HG03442 (cell line): Measurements from ENCODE around the gene ZNF346.
"Not testable (repeated sequence)": the region's sequence is repeated elsewhere in the genome, so short reads cannot be mapped to it uniquely, and the experiment has no call there.

Experiments
- ATAC-seq: cut with Tn5 transposase; IDR thresholded peaks from one replicate; pipeline ENCODE4 v1.9.1; 2021; ENCODE audit warnings: mild to moderate bottlenecking, moderate library complexity; ENCODE audit not compliant: unreplicated experiment

ZNF346 gene

DNA sequence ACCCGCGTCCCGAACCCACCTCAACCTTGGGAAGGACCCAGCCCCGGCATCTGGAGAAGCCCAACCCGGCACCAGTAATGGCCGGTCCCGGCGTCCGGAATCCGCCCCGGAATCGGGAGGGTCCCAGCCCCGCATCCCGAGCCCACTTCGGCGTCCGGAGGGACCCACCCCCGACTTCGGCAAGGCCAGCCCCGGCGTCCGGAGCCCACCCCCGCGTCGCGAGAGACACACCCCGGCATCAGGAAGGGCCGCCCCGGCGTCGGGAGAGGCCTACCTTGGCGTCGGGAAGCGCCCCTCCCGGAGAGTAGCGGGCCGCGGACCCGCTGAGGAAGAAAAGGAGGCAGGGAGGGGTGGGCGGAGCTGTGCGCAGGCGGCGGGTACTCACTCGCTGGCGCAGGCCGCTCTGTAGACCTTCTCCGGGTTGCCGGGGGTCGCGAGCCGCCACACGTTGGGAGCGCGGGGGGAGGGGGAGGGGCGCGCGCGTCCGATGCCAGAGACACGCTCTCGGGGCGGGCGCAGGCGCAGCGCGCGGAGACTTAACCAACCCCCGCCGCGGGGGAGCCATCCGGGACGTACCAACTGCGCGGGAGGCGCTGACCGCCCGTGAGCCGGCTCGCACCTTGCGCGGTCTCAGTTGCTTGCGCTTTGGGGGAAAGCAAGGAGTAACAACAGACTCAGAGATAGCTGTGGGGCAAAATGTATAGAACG lies 16.1 kb upstream of the ZNF346 start, which contains the start of gene UIMC1:
Gene UIMC1 (minus strand): TSS at position 515 of the 708 bp plus-strand sequence. CDS start 24,164 bp downstream, outside the sequence.
- peak; percentile 68 for ATAC-seq

DNA sequence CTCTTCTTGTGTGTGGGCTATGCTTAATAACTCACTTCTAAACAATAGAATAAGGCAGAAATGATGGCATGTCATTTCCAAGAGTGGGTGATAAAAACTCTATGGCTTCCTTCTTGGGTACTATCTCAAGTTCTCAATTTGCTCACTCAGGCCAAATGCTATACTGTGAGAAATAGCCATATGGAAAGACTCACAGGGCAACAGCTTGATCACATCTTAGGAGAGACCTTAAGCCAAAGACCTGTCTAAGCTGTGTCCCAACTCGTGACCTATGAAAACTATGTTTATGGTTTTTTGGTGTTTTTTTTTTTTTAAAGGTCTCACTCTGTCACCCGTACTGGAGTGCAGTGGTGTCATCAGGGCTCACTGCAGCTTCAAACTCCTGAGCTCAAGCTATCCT lies 13.8 kb upstream of the ZNF346 start:
- ATAC-seq, result no peak

DNA sequence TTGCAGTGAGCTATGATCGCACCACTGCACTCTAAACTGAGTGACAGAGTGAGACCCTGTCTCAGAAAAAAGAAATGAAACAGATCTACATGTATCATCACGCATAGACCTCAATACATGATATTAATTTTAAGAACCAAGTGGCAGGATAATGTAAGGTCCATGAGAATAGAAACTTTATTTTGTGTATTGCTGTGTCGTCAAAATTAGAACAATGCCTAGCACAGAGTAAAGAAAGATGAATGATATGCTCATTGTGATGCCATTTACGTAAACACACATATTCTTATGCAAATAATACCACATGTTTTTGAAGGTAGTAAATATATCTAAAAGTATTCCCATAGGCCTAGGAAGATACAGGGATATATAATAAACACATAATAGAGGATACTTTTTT lies 12.3 kb upstream of the ZNF346 start:
- no peak for ATAC-seq

DNA sequence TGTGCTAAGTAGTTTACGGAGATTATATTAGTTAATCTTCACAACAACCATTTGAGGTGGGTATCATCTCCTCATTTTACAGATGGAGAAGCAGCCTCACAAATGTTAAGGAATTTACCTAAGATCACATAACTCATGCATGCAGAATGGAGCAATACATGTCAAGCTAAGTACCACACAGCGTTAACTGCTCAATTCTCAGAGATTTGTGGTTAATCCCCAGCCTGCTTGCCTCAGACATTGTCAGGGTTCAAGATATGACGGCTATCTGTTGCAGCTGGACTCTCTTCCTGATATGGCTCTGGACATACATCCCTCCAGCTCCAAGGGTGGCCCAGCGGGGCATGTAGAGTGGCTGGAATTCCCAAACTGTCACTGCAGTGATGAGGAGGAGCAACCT lies 7.3 kb upstream of the ZNF346 start:
- no peak for ATAC-seq

DNA sequence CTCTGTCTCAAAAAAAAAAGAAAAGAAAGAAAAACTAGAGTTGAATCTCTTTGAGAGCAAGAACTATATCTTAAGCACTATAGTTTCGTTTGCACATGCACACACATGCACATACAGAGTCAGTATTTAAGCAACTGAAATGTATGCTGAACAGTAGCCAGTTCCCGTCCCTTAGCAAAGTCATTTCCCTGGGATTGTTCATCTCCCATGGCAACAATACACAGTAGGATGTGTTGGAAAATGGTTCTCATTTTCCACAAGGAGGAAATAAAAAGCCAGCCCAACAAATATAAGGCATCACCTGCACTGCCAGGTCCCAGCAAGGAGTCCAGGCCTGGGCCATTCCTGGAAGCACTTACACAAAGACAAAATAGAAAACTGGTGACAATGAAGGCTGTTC lies 4.2 kb upstream of the ZNF346 start:
- no peak for ATAC-seq

DNA sequence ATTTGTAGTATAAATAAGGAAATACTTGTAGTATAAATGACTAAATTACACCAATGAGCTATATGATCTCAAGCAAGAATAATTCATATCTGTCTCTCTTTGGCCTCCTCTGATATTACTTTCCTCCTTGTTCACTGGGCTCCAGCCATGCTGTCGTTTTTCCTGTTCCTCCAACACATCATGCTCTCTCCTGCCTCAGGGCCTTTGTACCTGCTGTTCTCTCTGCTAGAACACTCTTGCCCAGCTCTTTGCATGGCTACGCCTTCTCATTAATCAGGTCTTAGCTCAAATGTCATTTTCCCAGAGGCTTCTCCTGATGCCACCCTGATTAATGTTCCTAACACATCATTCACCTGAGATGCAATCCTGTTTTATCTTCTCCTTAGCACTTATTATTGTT lies 2.5 kb upstream of the ZNF346 start:
- ATAC-seq, result no peak

DNA sequence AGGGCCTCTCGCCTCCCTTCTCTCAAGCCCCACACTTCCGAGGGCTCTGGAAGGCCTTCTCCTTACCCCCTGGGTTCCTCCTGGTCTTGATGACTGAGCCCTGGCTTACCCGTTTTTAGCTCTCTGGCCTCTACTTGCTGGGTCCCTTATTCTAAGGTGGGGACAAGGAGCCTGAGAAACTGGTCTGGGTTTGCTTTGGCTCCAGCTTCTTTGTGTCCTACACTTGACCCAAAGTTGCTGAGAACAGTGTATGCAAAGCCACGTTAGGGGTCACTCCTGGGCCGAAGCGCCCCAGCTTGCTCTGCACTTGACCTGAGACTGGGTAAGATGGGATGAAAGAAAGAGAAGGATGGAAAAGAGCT lies 788 bp downstream of the ZNF346 start:
- ATAC-seq, result no peak

DNA sequence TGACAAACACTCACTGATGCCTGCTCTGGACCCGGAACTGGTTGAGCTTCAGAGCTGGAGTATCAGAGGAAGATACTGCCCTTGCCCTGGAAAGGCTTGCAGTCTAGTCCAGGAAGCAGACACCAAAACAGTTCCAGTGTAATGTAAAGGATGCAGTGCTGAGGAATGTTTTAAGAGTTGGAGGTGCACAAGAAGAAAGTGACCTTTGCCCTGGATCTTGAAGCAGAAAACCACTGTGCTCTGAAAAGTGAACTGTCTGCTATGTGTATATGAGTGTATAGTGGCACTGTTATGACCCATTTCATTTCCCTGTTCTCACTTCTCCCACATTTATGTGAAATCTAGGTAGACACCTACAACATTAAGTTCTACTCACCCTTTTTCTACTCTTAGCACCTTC lies 2.1 kb downstream of the ZNF346 start:
- ATAC-seq, result no peak

DNA sequence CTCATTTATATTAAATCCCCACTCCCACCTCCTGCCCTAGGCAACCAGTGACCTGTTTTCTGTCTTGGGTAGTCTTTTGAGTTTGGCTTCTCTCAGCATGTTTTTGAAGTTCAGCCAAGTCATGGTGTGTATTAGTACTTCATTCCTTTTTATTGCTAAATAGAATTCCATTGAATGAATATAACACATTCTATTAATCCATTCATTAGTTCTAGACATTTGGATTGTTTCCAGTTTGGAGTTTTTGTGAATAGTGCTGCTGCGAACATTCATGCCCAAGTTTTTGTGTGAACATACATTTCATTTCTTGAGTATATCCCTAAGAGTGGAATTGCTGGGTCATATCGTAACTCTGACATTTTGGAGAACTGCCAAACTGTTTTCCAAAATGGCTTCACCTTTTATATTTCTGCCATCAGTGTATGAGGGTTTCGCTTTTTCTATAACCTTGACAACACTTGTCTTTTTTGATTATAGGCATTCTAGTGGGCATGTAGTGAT lies 2.7 kb downstream of the ZNF346 start:
- no peak for ATAC-seq

DNA sequence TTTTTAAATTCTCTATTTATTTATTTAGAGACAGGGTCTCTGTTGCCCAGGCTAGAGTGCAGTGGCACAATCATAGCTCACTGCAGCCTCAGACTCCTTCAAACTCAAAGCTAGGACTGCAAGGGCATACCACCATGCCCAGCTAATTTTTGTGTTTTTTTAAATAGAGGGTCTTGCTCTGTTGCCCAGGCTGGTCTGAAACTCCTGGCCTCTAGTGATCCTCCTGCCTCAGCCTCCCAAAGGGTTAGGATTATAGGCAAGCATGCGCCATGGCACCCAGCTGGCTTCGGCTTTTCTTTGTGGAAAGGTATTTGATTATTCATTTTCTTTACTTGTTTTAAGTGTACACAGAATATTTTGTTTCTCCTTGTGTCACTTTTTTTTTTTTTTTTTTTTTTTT lies 5.2 kb downstream of the ZNF346 start:
- no peak for ATAC-seq

DNA sequence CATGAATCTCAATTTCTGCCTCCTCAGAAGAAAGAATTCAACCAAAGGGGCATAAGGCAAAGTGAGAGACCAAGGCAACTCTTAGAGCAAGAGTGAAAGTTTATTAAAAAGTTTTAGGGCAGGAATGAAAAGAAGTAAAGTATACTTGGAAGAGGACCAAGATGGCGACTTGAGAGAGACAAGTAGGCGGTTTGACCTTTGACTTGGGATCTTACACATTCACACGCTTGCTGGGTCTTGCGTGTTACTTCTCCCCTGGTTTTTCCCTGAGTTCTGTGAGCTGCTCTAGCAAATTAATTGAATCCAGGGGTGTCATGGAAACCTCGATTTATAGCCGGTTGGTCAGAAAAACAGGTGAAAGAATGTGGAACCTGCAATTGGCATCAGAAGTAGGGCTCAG lies 7.0 kb downstream of the ZNF346 start:
- ATAC-seq, result no peak

DNA sequence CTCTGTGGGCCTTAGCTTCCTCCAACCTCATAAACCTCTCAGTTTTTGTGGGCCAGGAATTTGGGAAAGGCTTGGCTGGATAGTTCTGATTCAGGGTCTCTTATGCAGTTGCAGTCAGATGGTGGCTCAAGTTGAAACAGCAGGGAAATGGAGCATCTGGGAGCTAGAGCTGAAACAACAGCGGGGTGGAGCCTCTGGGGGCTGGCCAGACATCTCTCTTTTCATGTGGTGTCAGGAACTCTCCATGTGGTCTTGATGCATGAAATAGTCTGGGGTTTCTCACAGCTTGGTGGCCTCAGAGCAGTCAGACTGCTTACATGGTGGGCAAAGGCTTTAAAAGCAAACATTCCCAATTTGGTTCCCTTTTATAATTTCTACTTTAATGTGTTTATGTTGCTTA lies 13.5 kb downstream of the ZNF346 start:
- no peak for ATAC-seq

DNA sequence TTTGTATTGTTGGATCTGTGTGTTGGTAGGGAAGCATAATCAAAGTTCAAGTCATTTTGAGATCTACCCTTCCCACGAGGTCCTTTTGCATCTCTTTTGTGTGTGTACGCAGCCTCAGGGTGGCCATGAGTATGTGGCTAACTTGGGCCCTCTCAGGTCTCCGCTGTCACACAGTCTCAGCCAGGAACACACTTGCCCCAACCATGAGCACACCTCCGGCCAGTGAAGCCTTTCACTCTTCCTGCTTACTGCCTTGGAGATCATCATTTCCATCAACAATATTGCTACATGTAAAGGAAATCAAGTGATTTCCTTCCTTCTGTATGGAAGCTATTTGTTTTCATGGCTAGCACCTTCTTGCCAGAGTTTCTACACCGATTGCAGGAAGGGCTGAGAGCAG lies 13.9 kb downstream of the ZNF346 start:
- ATAC-seq, result no peak

DNA sequence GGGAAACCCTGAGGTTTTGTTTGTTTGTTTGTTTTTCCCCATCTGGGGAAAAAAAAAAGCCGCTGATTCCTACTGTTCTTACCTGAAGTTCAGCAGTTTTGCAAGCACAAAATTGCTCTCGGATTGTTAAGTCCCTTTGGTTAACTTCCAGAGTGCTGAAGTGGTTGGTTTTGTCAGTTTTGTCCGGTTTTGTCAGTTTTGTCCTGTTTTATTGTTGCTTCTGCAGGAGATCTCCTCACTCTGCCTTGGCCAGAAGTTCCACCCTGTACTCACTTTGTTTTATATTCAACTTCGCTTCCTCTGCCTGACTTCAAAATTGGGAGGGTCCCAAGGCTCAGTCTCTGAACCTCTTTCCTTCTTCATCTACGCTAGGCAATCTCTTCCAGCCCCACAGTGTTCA lies 14.4 kb downstream of the ZNF346 start:
- no peak for ATAC-seq

DNA sequence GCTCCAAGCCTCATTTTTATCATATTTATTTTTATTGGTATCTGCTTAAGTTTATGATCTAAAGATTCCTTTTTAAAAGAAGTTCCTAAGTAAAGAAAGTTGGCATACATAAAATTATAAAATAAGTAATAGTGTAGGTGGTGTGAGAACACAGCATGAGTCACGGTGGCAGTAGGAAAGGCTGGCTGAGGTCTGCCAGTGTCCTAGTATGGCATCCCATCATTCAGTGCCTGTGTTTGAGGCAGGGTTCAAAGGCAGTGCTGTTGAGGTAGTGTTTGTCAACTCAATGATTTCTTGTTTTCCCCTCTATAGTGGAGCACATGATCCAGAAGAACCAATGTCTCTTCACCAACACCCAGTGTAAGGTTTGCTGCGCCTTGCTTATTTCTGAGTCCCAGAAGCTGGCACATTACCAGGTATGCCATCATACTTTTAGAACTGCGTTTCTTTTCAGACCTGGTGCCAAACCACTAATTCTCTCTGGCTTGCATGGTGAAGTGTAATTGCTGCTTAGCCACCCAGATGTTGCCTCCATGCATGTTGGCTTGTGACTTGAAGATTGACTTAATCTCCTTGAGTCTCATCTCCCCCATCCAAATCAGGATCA lies 18.4 kb downstream of the ZNF346 start:
- ATAC-seq, result no peak

DNA sequence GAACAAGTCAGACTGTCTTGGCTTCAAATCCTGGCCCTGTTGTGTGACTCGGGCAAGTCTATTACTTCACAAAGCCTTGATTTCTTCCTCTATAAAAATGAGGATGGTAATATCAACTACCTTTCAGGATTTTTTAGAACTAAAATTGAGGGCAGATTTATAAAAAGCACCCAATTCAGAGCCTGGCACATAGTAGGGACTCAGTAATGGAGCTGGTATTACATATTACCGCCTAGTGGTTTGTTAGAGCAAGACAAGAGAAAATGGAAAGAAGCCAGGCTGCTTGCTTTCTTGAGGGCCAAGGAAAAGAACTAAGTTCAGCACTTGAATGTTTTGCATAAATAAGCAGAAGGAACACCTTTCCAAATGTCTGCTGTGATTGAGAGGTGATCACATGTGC lies 19.4 kb downstream of the ZNF346 start:
- ATAC-seq, result no peak

DNA sequence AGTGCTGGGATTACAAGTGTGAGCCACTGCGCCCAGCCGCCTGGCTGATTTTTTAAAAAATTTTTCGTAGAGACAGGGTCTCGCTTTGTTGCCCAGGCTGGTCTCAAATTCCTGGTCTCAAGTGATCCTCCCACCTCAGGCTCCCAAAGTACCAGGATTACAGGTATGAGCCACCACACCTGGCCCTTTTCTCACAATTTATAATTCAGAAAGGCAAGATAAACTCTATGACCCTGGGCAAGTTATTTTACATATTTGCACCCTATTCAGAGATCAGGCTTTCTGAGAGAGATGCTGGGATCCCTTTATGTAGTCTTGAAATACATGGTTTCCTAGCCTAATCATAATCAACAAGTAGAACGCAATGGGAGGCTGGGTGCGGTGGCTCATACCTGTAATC lies 20.6 kb downstream of the ZNF346 start:
- no peak for ATAC-seq

DNA sequence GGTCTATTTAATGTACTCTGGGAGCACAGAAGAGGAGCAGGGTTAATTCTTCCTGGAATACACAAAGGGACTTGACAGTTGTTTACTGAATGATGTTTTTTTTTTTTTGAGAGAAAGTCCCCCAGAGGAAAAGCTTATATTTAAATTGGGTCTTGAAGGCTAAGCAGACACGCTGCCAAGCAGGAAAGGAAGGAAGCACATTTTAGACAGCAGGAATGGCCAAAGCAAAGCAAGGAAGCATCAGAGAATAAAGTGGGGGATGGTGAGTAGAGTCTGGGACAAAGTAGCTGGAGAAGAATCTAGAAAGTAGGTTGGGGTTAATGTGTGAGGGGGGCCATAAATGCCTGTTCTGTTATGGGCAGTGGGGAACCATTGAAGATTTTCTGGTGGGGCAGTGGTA lies 21.5 kb downstream of the ZNF346 start:
- no peak for ATAC-seq

DNA sequence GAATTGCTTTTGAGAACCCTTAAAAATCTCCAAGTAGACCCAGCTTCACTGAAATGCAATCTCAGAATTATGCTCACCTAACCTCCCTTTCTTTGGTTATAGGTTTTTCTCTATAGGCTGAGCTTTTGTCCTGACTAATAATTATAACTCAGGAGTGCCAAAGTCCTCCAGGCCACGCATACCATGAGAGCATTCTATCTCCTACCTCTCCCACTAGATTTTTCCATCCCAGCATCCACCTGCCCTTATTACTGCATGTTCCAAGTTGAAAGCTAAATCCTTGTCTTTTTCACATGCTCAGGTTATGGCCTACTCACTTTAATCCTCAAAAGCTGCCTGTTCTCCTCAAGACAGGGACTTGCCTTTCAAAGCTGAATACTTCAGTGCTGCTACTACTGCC lies 22.1 kb downstream of the ZNF346 start:
- no peak for ATAC-seq

DNA sequence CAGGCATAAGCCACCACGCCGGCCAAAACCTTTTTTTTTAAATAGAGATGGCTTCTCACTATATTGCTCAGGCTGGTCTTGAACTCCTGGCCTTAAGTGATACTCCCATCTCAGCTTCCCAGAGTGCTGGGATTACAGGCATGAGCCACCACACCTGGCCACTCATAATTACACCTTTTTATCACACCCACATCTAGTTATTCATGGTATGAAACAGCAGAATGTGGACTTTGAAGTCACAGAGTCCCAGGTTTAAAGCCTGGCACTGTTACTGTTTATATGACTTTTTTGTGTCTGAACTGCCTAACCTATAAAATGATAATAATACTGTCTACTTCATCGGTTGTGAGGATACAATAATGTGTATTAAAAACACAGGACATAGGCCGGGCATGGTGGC lies 23.1 kb downstream of the ZNF346 start:
- ATAC-seq, result no peak

DNA sequence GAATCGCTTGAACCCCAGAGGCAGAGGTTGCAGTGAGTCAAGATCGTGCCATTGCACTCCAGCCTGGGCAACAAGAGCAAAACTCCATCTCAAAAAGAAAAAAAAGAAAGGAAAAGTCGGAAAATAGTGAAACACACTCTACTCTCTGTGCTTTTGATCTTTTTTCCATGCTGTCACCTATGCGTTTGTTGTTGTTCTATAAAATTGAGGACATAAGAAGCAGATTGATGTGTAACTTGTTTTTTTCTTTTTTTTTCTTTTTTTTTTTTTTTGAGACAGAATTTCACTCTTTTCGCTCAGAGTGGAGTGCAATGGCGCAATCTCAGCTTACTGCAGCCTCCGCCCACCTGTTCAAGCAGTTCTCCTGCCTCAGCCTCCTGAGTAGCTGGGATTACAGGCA lies 26.0 kb downstream of the ZNF346 start:
- not testable (repeated sequence) for ATAC-seq

DNA sequence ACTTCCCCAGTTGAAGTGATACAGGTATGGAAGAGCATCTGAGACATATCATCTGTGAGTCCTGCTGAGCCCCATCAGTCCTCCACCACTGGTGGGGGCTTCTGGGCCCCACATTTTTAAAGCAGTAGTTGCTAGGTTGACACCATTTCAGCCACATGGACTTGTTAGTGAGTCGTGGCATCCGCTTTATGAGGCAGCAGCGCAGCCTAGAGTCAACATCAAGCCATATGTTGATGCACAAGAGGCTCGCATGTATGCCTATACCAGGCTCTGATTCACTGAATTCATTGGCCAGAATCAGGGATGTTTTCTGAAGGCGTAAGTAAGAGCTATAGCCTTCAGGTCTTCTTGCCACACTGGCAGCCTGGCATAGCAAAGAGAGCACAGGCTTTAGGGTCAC lies 26.8 kb downstream of the ZNF346 start:
- no peak for ATAC-seq
